GM12878 (cell line): Measurements from ENCODE around the gene KEL.

Experiments used
- FOS ChIP-seq: IDR thresholded peaks from 3 replicates; pipeline ENCODE4 v1.6.1; 2011; ENCODE audit warnings: borderline replicate concordance; ENCODE audit not compliant: insufficient read length; ENCODE audit errors: extremely low read depth
- GABPA ChIP-seq: IDR thresholded peaks from 2 replicates; pipeline ENCODE4 v1.6.1; 2014; ENCODE audit warnings: antibody characterized with exemption, low read depth, mild to moderate bottlenecking, inconsistent platforms
- KDM1A ChIP-seq: fragments of 200-600 bp; sonication (generic); IDR thresholded peaks from 2 replicates; pipeline ENCODE4 v1.6.1; 2016; ENCODE audit warnings: borderline replicate concordance
- NRF1 ChIP-seq: conservative IDR thresholded peaks from 2 replicates; pipeline ENCODE4 v1.6.1; 2011; ENCODE audit warnings: mild to moderate bottlenecking, low read depth, low read length, improper control_type of control experiment
- POLR2AphosphoS5 ChIP-seq: IDR thresholded peaks from 2 replicates; pipeline ENCODE4 v1.6.1; 2011; ENCODE audit warnings: mild to moderate bottlenecking, low read length, inconsistent platforms
- TAF1 ChIP-seq: IDR thresholded peaks from 2 replicates; pipeline ENCODE4 v1.6.1; 2011; ENCODE audit warnings: mild to moderate bottlenecking, low read depth, low read length, borderline replicate concordance
- YY1 ChIP-seq: IDR thresholded peaks from 2 replicates; pipeline ENCODE4 v1.6.1; 2011; ENCODE audit warnings: low read depth, mild to moderate bottlenecking, low read length
- TF ChIP-seq, protein P1 (sequence below), 3 experiments: IDR thresholded peaks in 2 of 3; conservative IDR thresholded peaks in 1 of 3; 2 replicates each; pipeline ENCODE4 v1.5.1; 2011; ENCODE audit warnings: low read depth in 3 of 3, low read length in 3 of 3, mild to moderate bottlenecking in 3 of 3, control low read depth in 2 of 3, moderate library complexity in 2 of 3, inconsistent platforms in 1 of 3, mixed read lengths in 1 of 3; ENCODE audit not compliant: control insufficient read depth in 2 of 3, insufficient read depth in 1 of 3; ENCODE audit errors: extremely low read depth in 1 of 3
- TF ChIP-seq, protein P2 (sequence below): IDR thresholded peaks from 2 replicates; pipeline ENCODE4 v1.6.1; 2012; ENCODE audit warnings: low read depth, low read length, improper control_type of control experiment

DNA sequence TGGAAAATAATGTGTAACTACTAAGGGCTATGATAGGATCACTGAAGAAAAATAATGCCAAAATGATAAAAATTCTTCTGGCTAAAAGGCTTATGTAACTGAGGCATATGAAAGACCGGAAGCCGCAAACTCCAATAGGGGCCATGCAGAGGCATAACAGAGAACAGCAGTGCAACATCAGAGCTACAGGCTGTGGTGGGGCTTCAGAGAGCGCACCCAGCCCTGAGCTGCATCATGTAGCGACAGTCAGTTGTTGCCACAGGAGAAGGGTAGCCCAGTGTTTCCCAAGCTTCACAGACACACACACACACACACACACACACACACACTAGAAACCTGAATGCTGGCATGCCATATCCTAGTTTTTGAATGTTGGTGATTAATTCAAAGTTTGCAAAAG is 13.6 kb downstream of the KEL start:
- TF ChIP-seq TAF1 (no peak), KDM1A (no peak), NRF1 (no peak), YY1 (no peak), FOS (no peak), GABPA (no peak), POLR2AphosphoS5 (no peak)
- TF ChIP-seq, protein P1, sequence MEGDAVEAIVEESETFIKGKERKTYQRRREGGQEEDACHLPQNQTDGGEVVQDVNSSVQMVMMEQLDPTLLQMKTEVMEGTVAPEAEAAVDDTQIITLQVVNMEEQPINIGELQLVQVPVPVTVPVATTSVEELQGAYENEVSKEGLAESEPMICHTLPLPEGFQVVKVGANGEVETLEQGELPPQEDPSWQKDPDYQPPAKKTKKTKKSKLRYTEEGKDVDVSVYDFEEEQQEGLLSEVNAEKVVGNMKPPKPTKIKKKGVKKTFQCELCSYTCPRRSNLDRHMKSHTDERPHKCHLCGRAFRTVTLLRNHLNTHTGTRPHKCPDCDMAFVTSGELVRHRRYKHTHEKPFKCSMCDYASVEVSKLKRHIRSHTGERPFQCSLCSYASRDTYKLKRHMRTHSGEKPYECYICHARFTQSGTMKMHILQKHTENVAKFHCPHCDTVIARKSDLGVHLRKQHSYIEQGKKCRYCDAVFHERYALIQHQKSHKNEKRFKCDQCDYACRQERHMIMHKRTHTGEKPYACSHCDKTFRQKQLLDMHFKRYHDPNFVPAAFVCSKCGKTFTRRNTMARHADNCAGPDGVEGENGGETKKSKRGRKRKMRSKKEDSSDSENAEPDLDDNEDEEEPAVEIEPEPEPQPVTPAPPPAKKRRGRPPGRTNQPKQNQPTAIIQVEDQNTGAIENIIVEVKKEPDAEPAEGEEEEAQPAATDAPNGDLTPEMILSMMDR (IDR thresholded peaks at IDR 0.05 in 2 of 3, conservative IDR thresholded peaks at IDR 0.05 in 1 of 3; ENCODE audit: control insufficient read depth in 2 of 3, extremely low read depth in 1 of 3, insufficient read depth in 1 of 3, low read depth in 3 of 3, low read length in 3 of 3), result no peak
- TF ChIP-seq, protein P2, sequence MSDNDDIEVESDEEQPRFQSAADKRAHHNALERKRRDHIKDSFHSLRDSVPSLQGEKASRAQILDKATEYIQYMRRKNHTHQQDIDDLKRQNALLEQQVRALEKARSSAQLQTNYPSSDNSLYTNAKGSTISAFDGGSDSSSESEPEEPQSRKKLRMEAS, result no peak
